ENCODE results near the gene CMSS1. TPM values are rescaled to one million over a fixed set of nuclear protein-coding genes. Genes with fewer than 3 reads are reported as not detected.

Gene CMSS1
- total RNA-seq, 4 donors from 2014 or later = 1.3 to 9.9 (median 2.3) TPM

DNA sequence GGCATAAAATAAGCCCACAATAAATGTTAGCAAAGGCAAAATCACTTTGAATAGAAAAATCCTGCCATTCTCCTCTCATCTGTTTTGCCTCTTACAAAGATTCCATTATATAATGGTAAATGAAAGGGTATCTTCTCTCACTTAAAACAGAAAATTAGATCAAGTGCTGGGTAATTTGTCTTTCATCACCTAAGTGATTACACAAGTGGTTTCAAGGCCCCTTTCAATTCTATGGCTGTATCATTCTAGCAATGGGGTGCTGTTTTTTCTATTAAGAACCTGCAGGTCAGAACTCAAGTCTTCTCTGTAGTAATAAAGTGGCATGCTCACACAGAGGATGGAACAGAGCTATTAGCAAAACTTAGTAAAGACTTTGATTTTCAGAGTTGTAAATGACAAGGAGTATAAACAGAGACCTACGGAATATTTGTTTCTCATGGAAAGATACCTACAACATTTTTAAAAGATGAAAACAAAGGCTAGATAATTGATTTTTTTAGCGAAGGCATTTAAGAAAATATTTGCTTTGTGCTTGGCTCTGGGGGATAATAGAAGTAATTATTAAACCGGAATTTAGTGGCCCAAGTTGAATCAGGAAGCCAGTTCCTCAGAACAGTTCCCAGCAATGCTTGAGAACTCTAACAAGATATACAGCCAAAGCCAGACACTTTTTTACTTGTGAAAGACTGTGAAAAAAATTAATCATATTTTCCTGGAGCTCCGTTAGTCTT, 137.4 kb downstream of the CMSS1 start:
- no peaks in the 10 kb centered on the region for H3K36me3 ChIP-seq
- DNase-seq = no peak
- TF ChIP-seq, protein P1, sequence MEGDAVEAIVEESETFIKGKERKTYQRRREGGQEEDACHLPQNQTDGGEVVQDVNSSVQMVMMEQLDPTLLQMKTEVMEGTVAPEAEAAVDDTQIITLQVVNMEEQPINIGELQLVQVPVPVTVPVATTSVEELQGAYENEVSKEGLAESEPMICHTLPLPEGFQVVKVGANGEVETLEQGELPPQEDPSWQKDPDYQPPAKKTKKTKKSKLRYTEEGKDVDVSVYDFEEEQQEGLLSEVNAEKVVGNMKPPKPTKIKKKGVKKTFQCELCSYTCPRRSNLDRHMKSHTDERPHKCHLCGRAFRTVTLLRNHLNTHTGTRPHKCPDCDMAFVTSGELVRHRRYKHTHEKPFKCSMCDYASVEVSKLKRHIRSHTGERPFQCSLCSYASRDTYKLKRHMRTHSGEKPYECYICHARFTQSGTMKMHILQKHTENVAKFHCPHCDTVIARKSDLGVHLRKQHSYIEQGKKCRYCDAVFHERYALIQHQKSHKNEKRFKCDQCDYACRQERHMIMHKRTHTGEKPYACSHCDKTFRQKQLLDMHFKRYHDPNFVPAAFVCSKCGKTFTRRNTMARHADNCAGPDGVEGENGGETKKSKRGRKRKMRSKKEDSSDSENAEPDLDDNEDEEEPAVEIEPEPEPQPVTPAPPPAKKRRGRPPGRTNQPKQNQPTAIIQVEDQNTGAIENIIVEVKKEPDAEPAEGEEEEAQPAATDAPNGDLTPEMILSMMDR (IDR thresholded peaks at IDR 0.05) = no peak
- TF ChIP-seq POLR2A (IDR thresholded peaks at IDR 0.05) = no peak
- H3K4me1 ChIP-seq = no peaks in the 10 kb centered on the region
- H3K4me3 ChIP-seq = no peak overlapping the region
- H3K27ac ChIP-seq = no peak overlapping the region
- no peaks in the 10 kb centered on the region for H3K27me3 ChIP-seq
- no peaks in the 10 kb centered on the region for H3K9me3 ChIP-seq

DNA sequence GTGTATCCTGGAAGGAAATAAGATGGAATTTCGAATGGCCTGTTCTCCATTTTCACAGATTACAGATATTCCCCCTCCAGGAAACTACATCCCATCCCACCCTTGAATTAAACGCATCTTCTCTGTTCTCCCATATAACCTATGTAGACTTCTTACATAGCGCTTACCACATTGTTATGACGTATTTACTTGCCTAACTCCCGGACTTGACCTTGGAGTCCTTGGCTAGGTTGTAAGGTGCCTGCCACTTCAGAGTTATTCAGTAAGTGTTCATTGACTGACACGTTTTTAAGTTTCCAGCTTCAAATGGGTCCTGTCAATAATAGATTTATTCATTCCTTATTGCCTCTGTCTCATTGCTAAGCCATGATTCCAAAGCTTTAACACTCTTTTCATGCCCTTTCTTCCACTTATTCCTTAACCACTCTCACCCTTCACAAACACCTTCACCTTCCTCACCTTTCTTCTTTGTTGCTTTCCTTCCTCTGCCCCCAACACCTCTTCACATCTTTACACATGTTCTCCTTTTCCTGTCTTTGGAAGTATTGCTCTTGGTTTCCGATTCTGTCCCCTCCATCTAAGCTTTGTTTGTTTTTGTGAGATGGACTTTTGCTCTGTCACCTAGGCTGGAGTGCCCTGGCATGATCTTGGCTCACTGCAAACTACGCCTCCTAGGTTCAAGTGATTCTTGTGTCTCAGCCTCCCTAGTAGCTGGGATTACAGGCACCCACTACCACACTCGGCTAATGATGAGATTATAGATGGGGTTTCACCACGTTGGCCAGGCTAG, 138.3 kb downstream of the CMSS1 start:
- no peak overlapping the region for H3K4me3 ChIP-seq
- no peaks in the 10 kb centered on the region for H3K27me3 ChIP-seq
- no peaks in the 10 kb centered on the region for H3K4me1 ChIP-seq
- no peak for TF ChIP-seq POLR2A (IDR thresholded peaks at IDR 0.05)
- TF ChIP-seq, protein P1 (IDR thresholded peaks at IDR 0.05) = no peak
- no peaks in the 10 kb centered on the region for H3K36me3 ChIP-seq
- DNase-seq = no peak
- H3K9me3 ChIP-seq = no peaks in the 10 kb centered on the region
- H3K27ac ChIP-seq = no peak overlapping the region

DNA sequence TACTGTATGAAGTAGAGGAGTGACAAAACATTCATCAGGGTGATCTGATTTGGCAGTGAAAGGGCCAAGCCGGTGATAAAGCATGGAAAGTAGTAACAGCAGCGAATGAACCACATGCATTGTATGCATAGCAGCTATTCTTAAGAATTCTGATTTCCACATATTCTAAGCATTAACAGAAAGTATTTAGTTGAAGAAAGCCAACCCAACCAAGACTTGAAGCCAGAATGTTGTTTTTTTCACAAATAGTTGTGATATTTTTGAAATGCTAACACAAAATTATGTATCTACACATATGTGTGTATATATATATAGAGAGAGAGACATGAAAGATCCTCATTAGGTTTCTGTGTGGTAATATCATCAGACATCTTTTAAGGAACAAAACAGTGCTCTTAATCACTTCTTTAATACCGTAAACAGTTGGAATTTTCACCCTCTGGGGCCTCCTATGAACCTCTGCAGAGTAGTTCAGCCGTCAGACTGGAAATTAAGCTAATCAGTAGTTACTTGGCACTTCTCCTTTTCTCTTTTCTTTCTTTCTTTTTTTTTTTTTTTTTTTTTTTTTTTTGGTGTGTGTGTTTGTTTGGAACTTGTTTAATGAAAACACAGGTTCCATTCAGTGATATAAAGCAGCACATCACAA, 139.6 kb downstream of the CMSS1 start:
- no peak overlapping the region for H3K4me3 ChIP-seq
- H3K36me3 ChIP-seq = no peaks in the 10 kb centered on the region
- no peaks in the 10 kb centered on the region for H3K4me1 ChIP-seq
- no peaks in the 10 kb centered on the region for H3K27me3 ChIP-seq
- H3K27ac ChIP-seq = no peak overlapping the region
- no peak for TF ChIP-seq POLR2A (IDR thresholded peaks at IDR 0.05)
- TF ChIP-seq, protein P1 (IDR thresholded peaks at IDR 0.05) = no peak
- H3K9me3 ChIP-seq = no peaks in the 10 kb centered on the region
- DNase-seq = no peak

DNA sequence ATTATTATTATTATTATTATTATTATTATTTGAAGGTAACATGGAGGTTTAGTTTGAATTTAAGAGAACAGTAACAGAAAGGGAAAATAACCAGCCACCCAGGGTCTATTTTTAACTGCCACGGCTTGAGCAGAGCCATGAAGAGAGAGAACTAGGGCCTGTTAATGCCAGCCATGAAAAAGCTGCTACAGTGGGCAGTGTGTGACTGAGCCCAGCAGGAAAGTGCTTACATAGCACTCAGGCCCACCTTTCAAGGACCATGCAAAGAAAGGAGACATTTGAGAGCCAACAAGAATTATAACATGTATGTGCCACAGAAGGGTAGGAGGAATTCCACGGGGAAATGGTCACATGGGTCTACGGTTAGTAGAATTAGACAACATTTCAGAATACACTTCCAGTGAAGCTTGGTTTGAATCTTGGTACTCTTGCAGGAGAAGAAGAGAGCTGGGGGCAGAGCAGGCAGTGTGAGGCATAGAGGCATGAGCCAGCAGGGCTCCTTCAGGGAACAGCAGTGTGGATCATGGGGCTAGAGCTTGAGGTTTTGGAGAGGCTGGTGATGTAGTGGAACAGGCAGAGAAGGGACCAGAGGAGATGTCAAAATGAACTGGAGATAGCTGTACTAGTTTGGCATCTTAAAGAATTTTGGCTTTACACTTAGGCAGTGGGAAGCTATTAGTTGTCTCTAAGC, 140.7 kb downstream of the CMSS1 start:
- Histone ChIP-seq H3K4me1 (no peaks in the 10 kb centered on the region), H3K36me3 (no peaks in the 10 kb centered on the region), H3K9me3 (no peaks in the 10 kb centered on the region), H3K27ac (no peak overlapping the region), H3K4me3 (no peak overlapping the region), H3K27me3 (no peaks in the 10 kb centered on the region)
- no peak for TF ChIP-seq POLR2A (IDR thresholded peaks at IDR 0.05)
- TF ChIP-seq, protein P1 (IDR thresholded peaks at IDR 0.05) = no peak
- no peak for DNase-seq

DNA sequence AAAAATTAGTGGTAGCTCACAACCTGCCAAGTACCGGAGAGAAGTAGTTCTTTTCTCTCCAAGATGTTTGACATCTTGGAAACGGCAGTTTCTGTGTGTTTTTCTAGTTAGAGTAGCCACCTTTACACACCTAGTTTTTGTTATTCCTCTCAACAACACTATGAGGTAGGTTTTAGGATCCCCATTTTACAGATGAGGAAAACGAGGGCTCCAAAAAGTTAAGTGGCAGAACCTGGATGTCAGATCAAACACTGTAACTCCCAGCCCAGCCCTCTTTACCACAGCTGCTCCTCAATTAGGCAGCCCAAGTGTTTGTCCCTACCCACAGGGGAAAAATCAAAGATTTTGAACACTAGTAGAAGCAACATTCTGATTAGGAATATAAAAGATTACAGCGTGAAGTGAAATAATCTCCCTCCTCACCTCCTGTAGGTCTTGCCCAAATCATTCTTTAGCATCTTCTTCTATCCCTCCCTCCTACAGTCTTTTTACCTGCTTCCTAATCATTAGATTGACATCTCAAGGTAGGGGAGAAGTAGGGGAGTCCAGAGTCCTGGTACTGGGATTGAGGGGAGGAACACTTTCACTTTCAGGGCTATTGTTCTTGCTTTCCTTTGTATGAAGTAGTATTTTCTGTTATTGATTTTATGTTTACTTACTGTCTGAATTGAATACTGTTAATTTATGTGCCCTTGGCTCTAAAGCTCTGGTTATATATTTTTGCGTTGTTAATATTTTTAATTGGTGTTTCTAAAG, 142.6 kb downstream of the CMSS1 start:
- no peak for DNase-seq
- no peak overlapping the region for H3K4me3 ChIP-seq
- peak overlapping the region in 2 of 4 donors; percentile 25 to 55 for H3K27ac ChIP-seq

More for the DNA sequence above, 142.6 kb downstream of the CMSS1 start:
- Histone ChIP-seq H3K4me1 (no peaks in the 10 kb centered on the region), H3K27me3 (no peaks in the 10 kb centered on the region), H3K9me3 (no peaks in the 10 kb centered on the region), H3K36me3 (no peaks in the 10 kb centered on the region)
- TF ChIP-seq, protein P1 (IDR thresholded peaks at IDR 0.05) = no peak
- no peak for TF ChIP-seq POLR2A (IDR thresholded peaks at IDR 0.05)

Data from Peyer's patch (tissue), 4 donors.